ENCODE data around the gene SFTA2. TPM values are rescaled to one million over a fixed set of nuclear protein-coding genes. Genes with fewer than 3 reads are reported as not detected.

The SFTA2 gene
- not detected in 2 replicates for total RNA-seq

DNA sequence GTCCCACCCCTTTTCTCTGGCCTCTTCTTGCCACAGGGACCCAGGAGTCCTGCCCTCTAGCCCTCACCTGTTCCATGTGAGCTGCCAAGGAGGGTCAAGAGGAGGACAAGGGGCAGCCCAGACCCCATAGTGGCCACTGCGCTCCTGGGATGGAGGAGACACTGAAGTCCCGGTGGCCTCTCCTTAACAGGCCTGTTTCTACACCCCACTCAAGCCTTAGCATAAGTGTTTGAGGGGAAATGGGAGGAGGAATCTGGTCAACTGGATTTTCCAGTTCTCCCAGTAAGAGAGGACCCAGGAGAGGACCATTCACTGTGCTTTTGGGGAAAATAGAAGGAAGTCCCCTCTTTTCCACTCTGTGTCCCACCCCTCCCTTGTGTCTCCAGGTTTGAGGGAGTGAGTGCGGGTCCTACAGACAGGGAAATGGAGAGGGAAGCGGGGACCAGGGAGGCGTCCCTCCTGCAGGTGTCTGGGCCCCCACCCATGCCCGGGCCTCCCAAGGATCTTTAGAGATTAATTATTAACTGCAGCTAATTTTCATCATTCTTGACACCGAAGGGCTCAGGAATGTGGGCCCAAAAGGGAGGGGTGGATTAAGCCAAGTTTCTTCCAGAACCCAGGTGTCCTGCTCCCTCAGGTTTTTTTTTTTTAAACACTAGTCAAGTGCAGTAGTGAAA lies at the start of gene SFTA2:
Gene SFTA2, minus strand, starts transcription at position 202 of the 677 bp plus-strand sequence. Its CDS starts 74 bp downstream, at position 128.

DNA sequence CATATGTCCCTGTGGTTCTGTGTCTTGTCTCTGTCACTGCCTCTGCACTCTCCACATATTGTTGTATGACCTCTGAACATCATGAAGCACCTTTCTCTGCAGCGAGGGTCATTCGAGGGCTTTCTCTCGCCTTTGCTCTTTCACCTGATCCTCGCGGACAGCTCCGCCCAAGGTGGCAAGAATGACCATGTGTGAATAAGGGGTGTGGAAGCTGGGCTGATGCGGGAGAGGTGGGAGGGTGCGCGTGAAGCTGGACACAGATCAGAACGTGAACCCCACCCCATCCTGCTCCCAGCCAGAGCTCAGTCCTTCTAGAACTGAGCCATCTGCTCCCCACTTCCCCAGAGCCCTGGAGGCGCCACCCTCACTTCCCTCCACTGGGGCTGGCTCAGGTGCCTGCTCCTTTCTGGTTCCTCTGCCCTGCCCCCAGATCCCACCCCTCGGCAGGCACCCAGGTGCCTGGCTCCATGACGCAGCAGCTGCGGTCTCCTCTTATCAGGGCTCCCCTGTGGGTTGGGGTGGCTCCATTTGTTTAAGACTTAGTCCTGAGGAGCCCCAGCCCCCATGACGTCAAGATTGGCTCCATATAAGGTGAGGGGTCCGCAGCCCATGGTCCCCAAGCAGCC lies 8.5 kb upstream of the SFTA2 start, which contains the start of gene MUCL3:
Gene MUCL3, plus strand, starts transcription at position 613 of the 626 bp plus-strand sequence. CDS start 27 bp downstream, outside the sequence.

DNA sequence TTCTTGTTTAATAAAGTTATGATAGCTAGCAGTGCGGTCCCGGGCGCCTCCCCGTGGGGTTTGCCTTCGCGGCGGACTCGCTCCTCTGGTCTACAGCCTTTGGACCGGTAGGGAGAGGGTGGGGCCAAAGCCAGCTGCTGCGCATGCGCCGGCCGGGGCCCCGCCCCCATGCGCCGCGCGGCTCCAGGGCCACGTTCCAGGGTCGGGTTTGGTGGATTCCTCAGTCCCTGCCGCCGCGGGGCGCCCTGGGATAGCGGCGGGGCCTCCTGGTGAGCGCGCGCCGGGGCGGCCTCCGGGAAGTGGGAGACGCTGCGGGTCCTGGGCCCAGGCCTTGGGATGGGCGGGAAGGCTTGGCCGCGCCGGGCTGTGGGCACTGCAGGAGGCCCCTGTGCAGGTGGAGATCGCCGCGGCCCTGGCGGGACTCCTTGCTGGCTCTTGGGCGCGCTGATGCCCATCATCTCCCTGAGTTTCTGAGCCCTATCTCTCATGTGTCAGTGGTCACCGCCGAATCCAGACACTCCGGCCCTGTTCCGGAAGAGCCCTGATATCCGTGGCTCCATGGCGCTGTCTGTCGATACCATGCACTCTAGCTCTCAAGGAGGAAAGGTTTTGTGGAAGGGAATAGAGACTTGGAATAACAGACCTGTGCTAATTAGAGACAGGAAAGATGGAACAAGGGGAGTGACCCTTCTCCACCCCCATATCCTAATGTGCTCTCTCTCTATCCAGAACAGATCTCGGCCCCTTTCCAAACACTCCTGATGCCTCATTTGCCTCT lies 17.7 kb downstream of the SFTA2 start, which contains the start of gene VARS2:
Gene VARS2, plus strand, starts transcription at position 163 of the 778 bp plus-strand sequence. Its CDS starts 599 bp downstream, at position 762.

DNA sequence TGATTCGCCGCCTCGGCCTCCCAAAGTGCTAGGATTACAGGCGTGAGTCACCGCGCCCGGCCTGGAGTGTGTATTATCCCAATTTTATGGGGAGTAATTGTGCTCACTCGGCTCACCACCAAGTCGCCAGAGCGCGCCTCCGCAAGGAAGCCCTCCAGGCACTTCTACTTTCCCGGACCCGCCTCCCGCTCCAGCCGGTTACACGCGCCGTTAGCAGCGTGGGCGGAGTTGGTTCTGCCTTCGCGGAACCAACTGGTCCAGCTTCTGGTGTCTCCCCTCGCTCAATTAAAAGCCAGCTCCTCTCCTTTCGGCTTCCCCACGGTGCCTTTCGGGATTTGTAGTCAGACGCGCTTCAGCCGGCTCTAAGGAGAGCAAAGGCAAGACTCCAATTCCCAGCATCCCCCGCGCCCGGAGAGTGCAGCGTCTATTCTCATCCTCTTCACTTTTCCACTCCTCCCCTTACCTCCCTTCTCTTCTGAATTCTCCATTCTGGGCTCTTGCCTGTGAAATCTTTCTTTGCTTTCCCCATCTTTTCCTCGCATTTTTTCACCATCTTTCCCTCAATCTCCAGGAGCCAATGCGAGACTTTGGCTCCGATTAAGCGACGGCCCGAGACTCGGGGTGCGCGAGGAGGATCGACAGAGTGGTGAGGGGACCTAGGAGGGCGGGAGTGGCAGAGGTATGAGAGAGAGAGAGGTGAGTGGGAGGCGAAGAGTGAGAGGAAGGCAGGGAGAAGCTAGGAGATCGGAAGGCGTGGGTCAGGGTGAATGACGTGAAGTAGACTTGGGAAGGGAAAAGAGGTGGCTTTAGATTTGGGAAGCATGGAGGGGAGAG lies 24.0 kb downstream of the SFTA2 start, which contains the start of gene GTF2H4:
Gene GTF2H4, plus strand, starts transcription at position 450 of the 834 bp plus-strand sequence.

DNA sequence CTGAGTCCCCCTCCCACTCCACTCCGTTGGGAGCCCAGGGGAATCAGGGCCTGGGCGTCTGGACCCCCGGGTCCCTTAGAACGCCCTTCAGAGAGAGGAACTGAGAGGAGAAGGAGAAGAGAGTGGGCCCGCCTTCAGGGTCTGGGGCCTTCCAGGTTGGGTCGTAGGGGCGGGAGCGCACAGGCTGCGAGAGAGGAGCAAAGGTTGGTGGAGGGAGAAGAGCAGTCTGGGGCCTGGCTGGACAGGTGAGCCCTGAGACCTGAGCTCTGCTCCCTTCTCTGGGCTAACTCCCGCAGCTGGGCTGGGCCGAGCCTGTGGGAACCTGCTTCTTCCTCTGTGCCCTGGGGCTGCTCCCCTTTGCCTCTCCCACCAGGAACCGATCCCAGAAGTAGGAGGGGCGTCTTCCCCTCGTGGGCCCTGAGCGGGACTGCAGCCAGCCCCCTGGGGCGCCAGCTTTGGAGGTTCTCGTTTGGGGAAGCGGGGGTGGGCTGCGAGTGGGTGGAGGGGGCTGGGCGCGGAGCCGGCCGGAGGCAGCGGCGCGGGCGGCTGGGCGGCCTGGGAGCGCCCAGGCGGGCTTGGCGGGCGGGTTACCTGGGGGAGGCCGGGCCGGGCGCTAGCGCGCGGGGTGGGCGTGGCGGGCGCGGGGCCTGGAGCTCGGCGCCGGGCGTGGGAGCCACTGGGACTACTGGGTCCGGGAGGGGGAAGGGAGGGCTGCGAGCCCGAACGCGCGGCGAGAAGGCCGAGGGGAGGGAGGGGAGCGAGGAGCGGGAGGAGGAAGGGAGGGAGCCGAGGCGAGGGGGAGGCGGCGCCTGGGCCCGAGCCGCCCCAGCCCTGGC lies 48.1 kb downstream of the SFTA2 start, which contains the start of gene DDR1:
Gene DDR1, plus strand, starts transcription at position 835 of the 836 bp plus-strand sequence. CDS start 4,211 bp downstream, outside the sequence.

Other genes with a start within 250 kb of the SFTA2 start
- 49.8 and 53.6 TPM in 2 replicates for gene PPP1R18, start 245.5 kb downstream of the SFTA2 start, total RNA-seq
- 2.2 and 4.0 TPM in 2 replicates for gene NRM, start 241.2 kb downstream of the SFTA2 start, total RNA-seq
- 4.6 and 13.2 TPM in 2 replicates for gene MDC1, start 214.9 kb downstream of the SFTA2 start, total RNA-seq
- gene TUBB, start 211.8 kb downstream of the SFTA2 start, total RNA-seq, result 508 and 873 TPM in 2 replicates
- 154 and 155 TPM in 2 replicates for gene FLOT1, start 189.5 kb downstream of the SFTA2 start, total RNA-seq
- 41.9 and 49.7 TPM in 2 replicates for gene IER3, start 187.6 kb downstream of the SFTA2 start, total RNA-seq
- gene DDR1, start 47.7 kb downstream of the SFTA2 start, total RNA-seq, result 8.6 and 22.4 TPM in 2 replicates
- 11.2 and 13.1 TPM in 2 replicates for gene GTF2H4, start 24.0 kb downstream of the SFTA2 start, total RNA-seq
- gene VARS2, start 17.9 kb downstream of the SFTA2 start, total RNA-seq, result 21.4 and 21.5 TPM in 2 replicates
- not detected in 2 replicates for gene MUCL3, start 8.8 kb upstream of the SFTA2 start, total RNA-seq
- not detected in 2 replicates for gene MUC21, start 51.5 kb upstream of the SFTA2 start, total RNA-seq
- not detected in 2 replicates for gene MUC22, start 78.3 kb upstream of the SFTA2 start, total RNA-seq
- not detected in 2 replicates for gene C6orf15, start 180.4 kb upstream of the SFTA2 start, total RNA-seq
- gene PSORS1C1, start 182.6 kb upstream of the SFTA2 start, total RNA-seq, result 1.00 and 1.2 TPM in 2 replicates
- gene CDSN, start 188.3 kb upstream of the SFTA2 start, total RNA-seq, result not detected in 2 replicates
- not detected in 2 replicates for gene PSORS1C2, start 206.9 kb upstream of the SFTA2 start, total RNA-seq
- 25.6 and 36.6 TPM in 2 replicates for gene CCHCR1, start 225.6 kb upstream of the SFTA2 start, total RNA-seq
- gene TCF19, start 226.4 kb upstream of the SFTA2 start, total RNA-seq, result 11.7 and 43.2 TPM in 2 replicates
- not detected in 2 replicates for gene POU5F1, start 238.5 kb upstream of the SFTA2 start, total RNA-seq